HepG2 (cell line): ENCODE data around the gene MPPE1. TPM values are rescaled to one million over a fixed set of nuclear protein-coding genes. Genes with fewer than 3 reads are reported as not detected.

Experiments
- ATAC-seq: fragments of 200-7000 bp; cut with Tn5 transposase; 3 replicates; pipeline ENCODE4 v1.9.1; 2020; ENCODE audit warnings: mild to moderate bottlenecking, moderate library complexity
- BruUV-seq: library from RNA; stranded (reverse); fragments of 400-500 nt; replicated peaks from 2 replicates; lab custom pipeline; 2021; lab: Mats Ljungman, UMichigan
- CTCF ChIA-PET: fragments of 300-600 bp; formaldehyde crosslinking; extraction: SDS; loops from one replicate; lab custom pipeline; 2021; ENCODE audit warnings: low total read pairs, inconsistent platforms, low intra/inter-chr PET ratio; lab: Yijun Ruan, JAX
- POLR2A ChIA-PET: fragments of 350-600 bp; sonication (Branson Sonifier 250); formaldehyde crosslinking; loops from one replicate; lab custom pipeline; 2020; ENCODE audit warnings: antibody characterized with exemption, inconsistent platforms; lab: Yijun Ruan, JAX
- DNase-seq: peaks from one replicate; pipeline ENCODE4 v3.0.0-alpha.2; 2015; ENCODE audit warnings: low spot score
- FAIRE-seq: peaks from 3 replicates; lab custom pipeline; 2011; peaks lifted over from hg19 to GRCh38; lab: Jason Lieb, UNC
- H2AFZ ChIP-seq: one replicate; pipeline ENCODE4 v1.6.1; 2011; ENCODE audit warnings: low read length, inconsistent platforms
- H3K27ac ChIP-seq: fragments of 300-600 bp; 3 replicates; pipeline ENCODE4 v1.8.0; 2011; ENCODE audit warnings: mixed run types, mild to moderate bottlenecking, mixed read lengths, low read length, inconsistent platforms; ENCODE audit not compliant: insufficient read depth; ENCODE audit errors: extremely low read length
- H3K27me3 ChIP-seq, 2 experiments: fragments of 200-600 bp in 1 of 2; 2 replicates in 1 of 2; 3 replicates in 1 of 2; pipeline versions ENCODE4 v1.6.0 to v1.8.0; 2011; ENCODE audit warnings: low read length in 2 of 2, mild to moderate bottlenecking in 2 of 2, moderate library complexity in 2 of 2, inconsistent platforms in 1 of 2; ENCODE audit not compliant: insufficient read depth in 2 of 2, control insufficient read depth in 1 of 2
- H3K36me3 ChIP-seq, 2 experiments: fragments of 200-600 bp in 1 of 2; replicated peaks in 1 of 2; 2 replicates in 1 of 2; 3 replicates in 1 of 2; pipeline versions ENCODE4 v1.5.1 to v1.8.0; 2011; ENCODE audit warnings: low read length in 2 of 2, inconsistent platforms in 1 of 2; ENCODE audit not compliant: insufficient read depth in 2 of 2, control insufficient read depth in 1 of 2
- H3K4me1 ChIP-seq: 2 replicates; pipeline ENCODE4 v1.5.1; 2012; ENCODE audit warnings: low read length, inconsistent platforms; ENCODE audit not compliant: insufficient read depth
- H3K4me2 ChIP-seq: 2 replicates; pipeline ENCODE4 v1.6.0; 2011; ENCODE audit warnings: low read depth, low read length, inconsistent platforms
- H3K4me3 ChIP-seq, 3 experiments: fragments of 200-600 bp in 1 of 3; sonication (generic), shearing (Covaris generic) in 1 of 3; replicated peaks in 1 of 3; 2 replicates each; pipeline ENCODE4 v1.5.1; 2011 to 2016; ENCODE audit warnings: low read length in 3 of 3, inconsistent platforms in 2 of 3, low read depth in 2 of 3, mild to moderate bottlenecking in 2 of 3, control low read depth in 1 of 3, mixed read lengths in 1 of 3; ENCODE audit not compliant: insufficient read depth in 1 of 3
- H3K79me2 ChIP-seq: one replicate; pipeline ENCODE4 v1.6.1; 2011; ENCODE audit warnings: low read length, inconsistent platforms; ENCODE audit not compliant: insufficient read depth
- H3K9ac ChIP-seq: 2 replicates; pipeline ENCODE4 v1.6.0; 2011; ENCODE audit warnings: mild to moderate bottlenecking, low read depth, low read length, inconsistent platforms; ENCODE audit not compliant: insufficient read depth
- H3K9me3 ChIP-seq: 2 replicates; pipeline ENCODE4 v1.5.1; 2012; ENCODE audit warnings: mild to moderate bottlenecking, low read length
- H4K20me1 ChIP-seq: 2 replicates; pipeline ENCODE4 v1.6.0; 2011; ENCODE audit warnings: inconsistent platforms, mild to moderate bottlenecking, low read length, moderate library complexity; ENCODE audit not compliant: insufficient read depth
- AFF4 ChIP-seq: sonication (generic); formaldehyde crosslinking; IDR thresholded peaks from 2 replicates; pipeline ENCODE4 v1.4.0; 2020; ENCODE audit warnings: missing genetic modification reagents
- GPBP1L1 ChIP-seq: sonication (generic); formaldehyde crosslinking; IDR thresholded peaks from 2 replicates; pipeline ENCODE4 v1.5.0; 2020; ENCODE audit warnings: mild to moderate bottlenecking, missing genetic modification reagents
- MAFF ChIP-seq: IDR thresholded peaks from 2 replicates; pipeline ENCODE4 v1.6.1; 2011; ENCODE audit warnings: low read depth, low read length, improper control_type of control experiment
- MAFK ChIP-seq, 2 experiments: IDR thresholded peaks in 1 of 2; conservative IDR thresholded peaks in 1 of 2; 2 replicates each; pipeline ENCODE4 v1.6.1; 2011; ENCODE audit warnings: improper control_type of control experiment in 2 of 2, low read length in 2 of 2
- NCOR1 ChIP-seq: fragments of 200-600 bp; sonication (generic); IDR thresholded peaks from 2 replicates; pipeline ENCODE4 v1.7.0; 2017; ENCODE audit warnings: antibody characterized with exemption, low read length, borderline replicate concordance
- RNF219 ChIP-seq: sonication (generic); formaldehyde crosslinking; IDR thresholded peaks from 2 replicates; pipeline ENCODE4 v1.5.0; 2020; ENCODE audit warnings: mild to moderate bottlenecking, missing genetic modification reagents
- SPEN ChIP-seq: sonication (generic); formaldehyde crosslinking; IDR thresholded peaks from 2 replicates; pipeline ENCODE4 v1.5.1; 2020; ENCODE audit warnings: low read depth, mild to moderate bottlenecking, missing genetic modification reagents
- ZBTB43 ChIP-seq: sonication (generic); formaldehyde crosslinking; conservative IDR thresholded peaks from 2 replicates; pipeline ENCODE4 v1.4.0; 2020; ENCODE audit warnings: missing genetic modification reagents
- ZNF432 ChIP-seq: sonication (generic); formaldehyde crosslinking; IDR thresholded peaks from 2 replicates; pipeline ENCODE4 v1.5.0; 2020; ENCODE audit warnings: missing genetic modification reagents, mild to moderate bottlenecking, borderline replicate concordance
- WGBS: methylation state at CpG from one replicate; pipeline ENCODE4 v1.1.6; 2017; ENCODE audit warnings: low lambda C conversion rate; 5-methylcytosine and 5-hydroxymethylcytosine counted together
- in situ Hi-C: cut with HindIII; loops from 2 replicates; pipeline ENCODE4 v1.10.0; 2017; ENCODE audit warnings: low pct_unique_long_range_greater_than_20kb; ENCODE audit not compliant: extremely low pct_ligation_motif_present
- intact Hi-C: fragments of 100-400 bp; cut with micrococcal nuclease; formaldehyde crosslinking; loops from one replicate; pipeline ENCODE4 v1.10.0; 2022; ENCODE audit not compliant: unreplicated experiment
- polyA plus RNA-seq, 8 experiments: library from polyadenylated mRNA; depleted of rRNA in 3 of 8; stranded (reverse) in 7 of 8; unstranded in 1 of 8; fragments of >200 nt; fragmentation: Illumina TruSeq in 4 of 8; extraction: Trizol in 4 of 8; gene quantifications; 2 replicates each; pipeline versions ENCODE4 v1.2.1 to v1.2.3, GENCODE V29; 2011 to 2016; ENCODE audit warnings: low read depth in 4 of 8, missing spikeins in 1 of 8, mixed read lengths in 1 of 8; ENCODE audit not compliant: insufficient read depth in 1 of 8
- total RNA-seq, 5 experiments: library from RNA; depleted of rRNA; stranded (reverse); fragments of >200 nt; fragmentation: Illumina TruSeq; extraction: Trizol; gene quantifications; 2 replicates each; pipeline ENCODE4 v1.2.3, GENCODE V29; 2016; ENCODE audit warnings: low read depth in 1 of 5

The MPPE1 gene
- total and polyA plus RNA-seq, 2 of the 13 experiments (the other 11 are each of a cell fraction or from before 2014, with no cell fraction given): 9.6 to 11.9 TPM

GRCh38 chr18:11845654-11846053 is 62.5 kb downstream of the MPPE1 start:
- no peak for ATAC-seq
- ChIA-PET CTCF (no interaction called here), POLR2A (no interaction called here)
- H2AFZ ChIP-seq: no peak overlapping the region
- no peaks in the 10 kb centered on the region for H3K79me2 ChIP-seq
- FAIRE-seq: no peak
- no peak overlapping the region for H3K4me2 ChIP-seq
- DNase-seq: no peak
- intact Hi-C loops: no loop called here
- in situ Hi-C loops: no loop called here
- WGBS: 64% methylated on average over 4 of the region's 4 CpGs
- no peaks in the 10 kb centered on the region for H3K9me3 ChIP-seq
- no TSS peak for BruUV-seq
- H3K36me3 ChIP-seq: no peaks in the 10 kb centered on the region
- no peak overlapping the region for H3K4me3 ChIP-seq
- peaks cover 32% of the 10 kb centered on the region for H3K4me1 ChIP-seq
- H4K20me1 ChIP-seq: no peaks in the 10 kb centered on the region
- no peak overlapping the region for H3K27ac ChIP-seq
- no peak overlapping the region for H3K9ac ChIP-seq
- no peaks in the 10 kb centered on the region; a peak in 1 of 5 replicates for H3K27me3 ChIP-seq
- no peak for TF ChIP-seq ZNF432
- peak; percentile 94 for TF ChIP-seq MAFF
- peak; percentile 92 to 96 for TF ChIP-seq MAFK (conservative IDR thresholded peaks at IDR 0.05 in 1 of 2, IDR thresholded peaks at IDR 0.05 in 1 of 2; ENCODE audit: low read length in 2 of 2)
- TF ChIP-seq, all 625 proteins: peak for 2

- WGBS: 83% methylated on average over 6 of the region's 6 CpGs
- POLR2A ChIA-PET: no interaction called here
- Histone ChIP-seq H3K79me2 (no peaks in the 10 kb centered on the region), H3K4me1 (peaks cover 32% of the 10 kb centered on the region), H3K4me3 (no peak overlapping the region), H4K20me1 (no peaks in the 10 kb centered on the region), H3K4me2 (no peak overlapping the region), H3K9me3 (no peaks in the 10 kb centered on the region), H3K27ac (no peak overlapping the region), H3K36me3 (no peaks in the 10 kb centered on the region), H3K9ac (no peak overlapping the region), H2AFZ (no peak overlapping the region), H3K27me3 (no peaks in the 10 kb centered on the region; a peak in 1 of 5 replicates)
- ATAC-seq (no peak), DNase-seq (no peak), FAIRE-seq (no peak)
- in situ Hi-C loops (no loop called here), intact Hi-C loops (no loop called here)
- CTCF ChIA-PET: no interaction called here
- no TSS peak for BruUV-seq
- TF ChIP-seq NCOR1 (no peak), GPBP1L1 (CRISPR knock-in tag) (no peak), RNF219 (CRISPR knock-in tag) (no peak), SPEN (CRISPR knock-in tag) (no peak), ZBTB43 (CRISPR knock-in tag) (no peak), AFF4 (CRISPR knock-in tag) (no peak)
These were observed 63.7 kb downstream of the MPPE1 start for GRCh38 chr18:11844436-11844835.
